ENCODE measurements around the gene CIDEA. TPM values are rescaled to one million over a fixed set of nuclear protein-coding genes. Genes with fewer than 3 reads are reported as not detected.
"Not testable (repeated sequence)": the region's sequence is repeated elsewhere in the genome, so short reads cannot be mapped to it uniquely, and the experiment has no call there.

The CIDEA gene
- total RNA-seq, 4 donors from 2014 or later, result not detected

DNA sequence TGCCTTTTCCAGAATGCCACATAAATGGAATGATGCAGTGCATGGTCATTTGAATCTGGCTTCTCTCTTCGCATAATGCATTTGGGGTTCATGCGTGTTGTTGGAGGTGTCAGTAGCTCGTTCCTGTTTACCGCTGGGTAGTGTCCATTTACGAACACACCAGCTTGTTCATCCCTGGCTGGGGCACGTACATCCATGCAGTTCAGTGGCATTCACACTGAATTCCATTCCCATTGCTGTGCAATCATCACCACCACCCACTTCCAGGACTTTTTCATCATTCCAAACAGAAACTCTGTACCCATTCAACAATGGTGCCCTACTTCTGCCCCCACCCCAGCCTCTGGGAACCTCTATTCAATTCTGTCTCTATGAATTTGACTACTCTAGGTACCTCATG, 14.7 kb upstream of the CIDEA start:
- intact Hi-C loops (cut with DNase I), result loop anchor here (5.0 to 10.0 kb wide), 3 partner anchors 145 to 585 kb away; partner anchors contain the start of gene ANKRD62
- Histone ChIP-seq H3K27ac (replicated peaks in 1 of 4) (no peak overlapping the region), H3K4me1 (peaks cover 0 to 9% (median 7%) of the 10 kb centered on the region in 4 donors), H3K36me3 (no peaks in the 10 kb centered on the region), H3K4me3 (no peak overlapping the region), H3K27me3 (peaks cover 0 to 7% (median 0%) of the 10 kb centered on the region in 4 donors), H3K9me3 (no peaks in the 10 kb centered on the region)
- no peak for DNase-seq (ENCODE audit: extremely low spot score)
- 90% methylated on average over 6 of the region's 6 CpGs for WGBS
- TF ChIP-seq POLR2A (IDR thresholded peaks at IDR 0.05; ENCODE audit: low read depth) (no peak), EP300 (IDR thresholded peaks at IDR 0.05) (no peak), POLR2AphosphoS5 (IDR thresholded peaks at IDR 0.05) (no peak)
- TF ChIP-seq, protein P1, sequence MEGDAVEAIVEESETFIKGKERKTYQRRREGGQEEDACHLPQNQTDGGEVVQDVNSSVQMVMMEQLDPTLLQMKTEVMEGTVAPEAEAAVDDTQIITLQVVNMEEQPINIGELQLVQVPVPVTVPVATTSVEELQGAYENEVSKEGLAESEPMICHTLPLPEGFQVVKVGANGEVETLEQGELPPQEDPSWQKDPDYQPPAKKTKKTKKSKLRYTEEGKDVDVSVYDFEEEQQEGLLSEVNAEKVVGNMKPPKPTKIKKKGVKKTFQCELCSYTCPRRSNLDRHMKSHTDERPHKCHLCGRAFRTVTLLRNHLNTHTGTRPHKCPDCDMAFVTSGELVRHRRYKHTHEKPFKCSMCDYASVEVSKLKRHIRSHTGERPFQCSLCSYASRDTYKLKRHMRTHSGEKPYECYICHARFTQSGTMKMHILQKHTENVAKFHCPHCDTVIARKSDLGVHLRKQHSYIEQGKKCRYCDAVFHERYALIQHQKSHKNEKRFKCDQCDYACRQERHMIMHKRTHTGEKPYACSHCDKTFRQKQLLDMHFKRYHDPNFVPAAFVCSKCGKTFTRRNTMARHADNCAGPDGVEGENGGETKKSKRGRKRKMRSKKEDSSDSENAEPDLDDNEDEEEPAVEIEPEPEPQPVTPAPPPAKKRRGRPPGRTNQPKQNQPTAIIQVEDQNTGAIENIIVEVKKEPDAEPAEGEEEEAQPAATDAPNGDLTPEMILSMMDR (IDR thresholded peaks at IDR 0.05), result no peak

DNA sequence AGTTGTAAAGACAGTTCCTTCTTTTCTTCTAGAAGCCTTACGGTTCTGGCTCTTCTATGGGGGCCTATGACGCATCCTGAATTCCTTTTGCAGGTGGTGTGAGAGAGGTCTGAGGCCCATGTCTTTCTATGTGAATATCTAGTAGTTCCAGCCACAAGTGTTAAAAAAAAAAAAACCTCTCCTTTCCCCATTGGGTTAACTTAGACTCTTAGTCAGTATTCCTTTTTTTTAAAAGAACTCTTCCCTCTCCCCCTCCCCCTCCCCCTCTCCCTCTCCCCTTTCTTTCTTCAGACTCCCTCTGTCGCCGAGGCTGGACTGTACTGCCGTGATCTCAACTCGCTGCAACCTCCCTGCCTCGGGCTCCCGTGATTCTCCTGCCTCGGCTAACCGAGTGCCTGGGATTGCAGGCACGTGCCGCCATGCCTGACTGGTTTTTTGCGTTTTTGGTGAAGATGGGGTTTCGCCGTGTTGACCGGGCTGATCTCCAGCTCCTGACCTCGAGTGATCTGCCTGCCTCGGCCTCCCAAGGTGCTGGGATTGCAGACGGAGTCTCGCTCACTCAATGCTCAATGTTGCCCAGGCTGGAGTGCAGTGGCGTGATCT, 11.4 kb upstream of the CIDEA start:
- 85% methylated on average over 14 of the region's 21 CpGs for WGBS

DNA sequence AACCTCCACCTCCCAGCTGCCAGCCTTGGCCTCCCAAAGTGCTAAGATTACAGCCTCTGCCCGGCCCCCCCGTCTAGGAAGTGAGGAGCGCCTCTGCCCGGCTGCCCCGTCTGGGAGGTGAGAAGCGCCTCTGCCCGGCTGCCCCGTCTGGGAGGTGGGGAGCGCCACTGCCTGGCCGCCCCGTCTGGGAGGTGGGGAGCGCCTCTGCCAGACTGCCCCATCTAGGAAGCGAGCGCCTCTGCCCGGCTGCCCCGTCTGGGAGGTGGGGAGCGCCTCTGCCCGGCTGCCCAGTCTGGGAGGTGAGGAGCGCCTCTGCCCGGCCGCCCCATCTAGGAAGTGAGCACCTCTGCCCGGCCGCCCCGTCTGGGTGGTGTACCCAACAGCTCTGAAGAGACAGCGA, 10.9 kb upstream of the CIDEA start:
- H3K4me1 ChIP-seq; intact Hi-C loops (cut with DNase I); DNase-seq (ENCODE audit: extremely low spot score); H3K36me3 ChIP-seq; H3K27ac ChIP-seq (replicated peaks in 1 of 4); H3K9me3 ChIP-seq; H3K4me3 ChIP-seq: not testable (repeated sequence)
- WGBS, result 90% methylated on average over 22 of the region's 25 CpGs
- peaks cover 0 to 32% (median 0%) of the 10 kb centered on the region in 4 donors for H3K27me3 ChIP-seq

More for the DNA sequence above, 11.4 kb upstream of the CIDEA start:
- H3K27ac ChIP-seq (replicated peaks in 1 of 4), result no peak overlapping the region
- H3K27me3 ChIP-seq, result peaks cover 0 to 27% (median 0%) of the 10 kb centered on the region in 4 donors
- H3K9me3 ChIP-seq, result no peaks in the 10 kb centered on the region
- H3K36me3 ChIP-seq, result no peaks in the 10 kb centered on the region
- TF ChIP-seq EP300 (IDR thresholded peaks at IDR 0.05) (no peak), POLR2A (IDR thresholded peaks at IDR 0.05; ENCODE audit: low read depth) (no peak), POLR2AphosphoS5 (IDR thresholded peaks at IDR 0.05) (no peak)
- TF ChIP-seq, protein P1 (IDR thresholded peaks at IDR 0.05), result no peak
- intact Hi-C loops (cut with DNase I), result no loop called here
- no peak for DNase-seq (ENCODE audit: extremely low spot score)
- H3K4me3 ChIP-seq, result no peak overlapping the region
- H3K4me1 ChIP-seq, result no peaks in the 10 kb centered on the region

DNA sequence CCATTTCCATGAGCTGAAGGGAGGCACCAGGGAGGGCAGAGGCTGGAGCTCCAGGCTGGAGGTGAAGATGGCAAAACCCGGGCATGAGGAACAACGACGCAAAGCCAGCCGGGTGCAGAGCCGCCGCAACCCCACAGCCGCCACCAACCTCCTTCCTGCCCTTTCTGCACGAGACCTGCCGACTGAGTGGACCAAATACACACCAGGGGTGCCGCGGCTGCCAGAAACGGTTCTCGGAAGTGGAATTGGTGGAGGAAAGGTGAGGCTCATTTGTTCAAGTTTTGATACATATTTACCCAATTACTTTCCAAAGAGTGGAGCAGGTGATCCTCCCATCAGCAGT, 8.4 kb upstream of the CIDEA start:
- Histone ChIP-seq H3K9me3 (no peaks in the 10 kb centered on the region), H3K36me3 (no peaks in the 10 kb centered on the region), H3K27ac (replicated peaks in 1 of 4) (no peak overlapping the region), H3K4me1 (no peaks in the 10 kb centered on the region), H3K27me3 (peaks cover 0 to 44% (median 0%) of the 10 kb centered on the region in 4 donors), H3K4me3 (no peak overlapping the region)
- intact Hi-C loops (cut with DNase I), result no loop called here
- TF ChIP-seq, protein P1 (IDR thresholded peaks at IDR 0.05), result no peak
- TF ChIP-seq POLR2AphosphoS5 (IDR thresholded peaks at IDR 0.05) (no peak), POLR2A (IDR thresholded peaks at IDR 0.05; ENCODE audit: low read depth) (no peak), EP300 (IDR thresholded peaks at IDR 0.05) (no peak)
- DNase-seq (ENCODE audit: extremely low spot score), result no peak
- 96% methylated on average over 12 of the region's 13 CpGs for WGBS

DNA sequence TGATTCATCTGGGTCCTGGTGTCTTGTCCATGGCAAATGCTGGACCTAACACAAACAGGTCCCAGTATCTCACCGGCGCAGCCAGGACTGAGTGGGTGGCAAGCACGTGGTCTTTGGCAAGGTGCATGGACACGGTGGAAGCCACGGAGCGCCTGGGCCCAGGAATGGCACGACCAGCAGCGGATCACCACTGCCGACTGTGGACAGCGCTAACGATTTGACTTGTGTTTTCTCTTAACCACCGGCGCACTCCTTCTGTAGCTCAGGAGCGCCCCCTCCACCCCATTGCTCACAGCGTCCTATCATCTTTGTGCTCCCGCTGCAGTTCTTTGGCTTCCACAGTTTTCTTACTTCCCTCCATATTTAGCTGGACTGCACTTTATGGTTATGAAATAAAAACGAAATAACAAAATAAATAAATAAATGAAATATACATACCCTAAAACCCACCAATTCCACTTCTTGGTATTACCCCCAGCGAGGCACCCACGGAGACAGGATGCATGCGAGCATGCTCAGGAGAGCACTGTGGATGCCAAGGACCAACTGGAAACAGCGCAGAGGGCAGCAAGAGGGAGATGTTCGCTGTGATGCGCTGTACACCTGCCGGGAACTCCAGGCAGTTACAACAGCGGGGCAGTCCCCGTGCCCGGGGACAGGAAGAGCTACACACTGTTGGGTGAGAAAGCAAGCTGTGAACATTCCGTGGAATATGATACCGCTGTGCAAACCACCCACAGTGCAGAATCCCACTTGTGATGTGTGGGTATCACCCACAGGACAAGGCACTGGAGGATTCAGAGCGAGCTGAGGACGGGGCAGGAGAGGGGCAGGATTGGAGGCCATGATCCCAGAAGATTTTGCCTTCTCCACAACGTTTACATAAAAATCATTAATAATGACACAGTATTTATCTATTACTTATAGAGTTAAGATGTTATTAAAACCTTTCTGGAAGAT, 7.0 kb upstream of the CIDEA start:
- Histone ChIP-seq H3K4me1 (no peaks in the 10 kb centered on the region), H3K9me3 (no peaks in the 10 kb centered on the region), H3K27me3 (peaks cover 0 to 53% (median 0%) of the 10 kb centered on the region in 4 donors), H3K4me3 (no peak overlapping the region), H3K36me3 (no peaks in the 10 kb centered on the region), H3K27ac (replicated peaks in 1 of 4) (no peak overlapping the region)
- 55% methylated on average over 26 of the region's 32 CpGs for WGBS
- intact Hi-C loops (cut with DNase I), result no loop called here
- TF ChIP-seq POLR2AphosphoS5 (IDR thresholded peaks at IDR 0.05) (no peak), POLR2A (IDR thresholded peaks at IDR 0.05; ENCODE audit: low read depth) (no peak), EP300 (IDR thresholded peaks at IDR 0.05) (no peak)
- TF ChIP-seq, protein P1 (IDR thresholded peaks at IDR 0.05), result no peak
- no peak for DNase-seq (ENCODE audit: extremely low spot score)
